GM12878 (cell line): ENCODE data around the gene FHL2. TPM values are rescaled to one million over a fixed set of nuclear protein-coding genes. Genes with fewer than 3 reads are reported as not detected.

Source experiments
- ATAC-seq: fragments of 200-7000 bp; cut with Tn5 transposase; 3 replicates; pipeline ENCODE4 v1.9.1; 2020; ENCODE audit warnings: mild to moderate bottlenecking, moderate library complexity
- BruUV-seq: library from RNA; stranded (reverse); fragments of 400-500 nt; replicated peaks from 2 replicates; lab custom pipeline; 2021; lab: Mats Ljungman, UMichigan
- CTCF ChIA-PET: fragments of 300-600 bp; sonication (Branson Sonifier 250); formaldehyde crosslinking; extraction: SDS; loops from one replicate; lab custom pipeline; 2021; ENCODE audit warnings: inconsistent platforms; lab: Yijun Ruan, JAX
- POLR2A ChIA-PET: fragments of 350-600 bp; formaldehyde crosslinking; extraction: SDS; loops from one replicate; lab custom pipeline; 2021; ENCODE audit warnings: inconsistent platforms; lab: Charles Lee
- RAD21 ChIA-PET: fragments of 300-600 bp; sonication (Branson Sonifier 250); formaldehyde crosslinking; loops from one replicate; lab custom pipeline; 2023; ENCODE audit warnings: antibody characterized with exemption; ENCODE audit not compliant: unreplicated experiment; lab: Charles Lee
- SMC1A ChIA-PET: fragments of 300-600 bp; sonication (Branson Sonifier 250); formaldehyde crosslinking; loops from one replicate; lab custom pipeline; 2023; ENCODE audit not compliant: unreplicated experiment, uncharacterized antibody; lab: Charles Lee
- DNase-seq: peaks from one replicate; pipeline ENCODE4 v3.0.0-alpha.2; 2011; ENCODE audit warnings: low read depth, low spot score
- FAIRE-seq: peaks from 3 replicates; lab custom pipeline; 2011; peaks lifted over from hg19 to GRCh38; lab: Jason Lieb, UNC
- H2AFZ ChIP-seq: 2 replicates; pipeline ENCODE4 v1.6.0; 2011; ENCODE audit warnings: low read depth, low read length, control low read depth; ENCODE audit not compliant: control insufficient read depth
- H3K27ac ChIP-seq: 2 replicates; pipeline ENCODE4 v1.5.1; 2011; ENCODE audit warnings: control low read depth; ENCODE audit not compliant: control insufficient read depth, insufficient read depth
- H3K27me3 ChIP-seq, 2 experiments: replicated peaks in 1 of 2; 2 replicates each; pipeline versions ENCODE4 v1.6.0 to v1.6.1; 2011; ENCODE audit warnings: low read length in 1 of 2; ENCODE audit not compliant: control insufficient read depth in 2 of 2, insufficient read depth in 2 of 2
- H3K36me3 ChIP-seq, 2 experiments: 2 replicates each; pipeline ENCODE4 v1.5.1; 2011; ENCODE audit warnings: low read length in 1 of 2; ENCODE audit not compliant: control insufficient read depth in 2 of 2, insufficient read depth in 2 of 2
- H3K4me1 ChIP-seq: 2 replicates; pipeline ENCODE4 v1.6.1; 2011; ENCODE audit warnings: mild to moderate bottlenecking, low read length, moderate library complexity, mixed read lengths; ENCODE audit not compliant: control insufficient read depth, insufficient read depth
- H3K4me2 ChIP-seq: 2 replicates; pipeline ENCODE4 v1.6.0; 2011; ENCODE audit warnings: control low read depth; ENCODE audit not compliant: control insufficient read depth, insufficient read depth
- H3K4me3 ChIP-seq: fragments of 200-600 bp; sonication (generic); 2 replicates; pipeline ENCODE4 v1.5.1; 2016
- H3K79me2 ChIP-seq: 2 replicates; pipeline ENCODE4 v1.6.0; 2011; ENCODE audit warnings: low read length; ENCODE audit not compliant: control insufficient read depth, insufficient read depth
- H3K9ac ChIP-seq: 2 replicates; pipeline ENCODE4 v1.8.0; 2011; ENCODE audit warnings: low read length, control low read depth, mixed read lengths; ENCODE audit not compliant: control insufficient read depth, insufficient read depth
- H3K9me3 ChIP-seq: replicated peaks from 3 replicates; pipeline ENCODE4 v1.5.1; 2011; ENCODE audit warnings: mild to moderate bottlenecking, low read length; ENCODE audit not compliant: control insufficient read depth, insufficient read depth
- H4K20me1 ChIP-seq: 2 replicates; pipeline ENCODE4 v1.6.0; 2011; ENCODE audit not compliant: control insufficient read depth, insufficient read depth
- ASH2L ChIP-seq: fragments of 300-600, 200-600 bp; sonication (generic); IDR thresholded peaks from 2 replicates; pipeline ENCODE4 v1.6.1; 2017; ENCODE audit warnings: low read depth, mild to moderate bottlenecking, borderline replicate concordance
- BMI1 ChIP-seq: fragments of 450-650 bp; IDR thresholded peaks from 2 replicates; pipeline ENCODE4 v1.6.1; 2016; ENCODE audit warnings: mild to moderate bottlenecking, moderate library complexity, borderline replicate concordance
- DPF2 ChIP-seq: fragments of 450-650 bp; IDR thresholded peaks from 2 replicates; pipeline ENCODE4 v1.6.1; 2017; ENCODE audit warnings: mild to moderate bottlenecking
- EZH2 ChIP-seq: IDR thresholded peaks from 2 replicates; pipeline ENCODE4 v1.6.1; 2012; ENCODE audit warnings: low read depth, mild to moderate bottlenecking, control low read depth, inconsistent platforms, low read length, borderline replicate concordance; ENCODE audit not compliant: control insufficient read depth
- GATAD2B ChIP-seq: fragments of 450-650 bp; conservative IDR thresholded peaks from 2 replicates; pipeline ENCODE4 v1.6.1; 2017; ENCODE audit warnings: low read depth, mild to moderate bottlenecking, moderate library complexity
- HDGF ChIP-seq: fragments of 450-650 bp; IDR thresholded peaks from 2 replicates; pipeline ENCODE4 v1.6.1; 2016; ENCODE audit warnings: antibody characterized with exemption
- JUND ChIP-seq: IDR thresholded peaks from 2 replicates; pipeline ENCODE4 v1.6.1; 2012; ENCODE audit warnings: low read depth, mild to moderate bottlenecking, low read length, improper control_type of control experiment, moderate library complexity
- KLF5 ChIP-seq: fragments of 450-650 bp; IDR thresholded peaks from 2 replicates; pipeline ENCODE4 v1.6.1; 2014; ENCODE audit warnings: mild to moderate bottlenecking; ENCODE audit not compliant: partially characterized antibody
- MTA2 ChIP-seq: fragments of 450-650 bp; IDR thresholded peaks from 2 replicates; pipeline ENCODE4 v1.6.1; 2016; ENCODE audit warnings: low read depth, mild to moderate bottlenecking, moderate library complexity
- NFYA ChIP-seq: IDR thresholded peaks from 2 replicates; pipeline ENCODE4 v1.6.1; 2011; ENCODE audit warnings: low read depth, mild to moderate bottlenecking, low read length, improper control_type of control experiment, borderline replicate concordance
- NR2C2 ChIP-seq: IDR thresholded peaks from 2 replicates; pipeline ENCODE4 v1.6.1; 2011; ENCODE audit warnings: borderline replicate concordance, low read depth; ENCODE audit not compliant: control insufficient read depth, insufficient read length
- RELB ChIP-seq: fragments of 450-650 bp; IDR thresholded peaks from 2 replicates; pipeline ENCODE4 v1.6.1; 2017; ENCODE audit warnings: low read depth, mild to moderate bottlenecking, moderate library complexity
- SREBF2 ChIP-seq: IDR thresholded peaks from 2 replicates; pipeline ENCODE4 v1.6.1; 2012; ENCODE audit warnings: mild to moderate bottlenecking, low read length
- WGBS: methylation state at CpG from one replicate; pipeline ENCODE4 v1.1.6; 2016; ENCODE audit warnings: low lambda C conversion rate; ENCODE audit not compliant: insufficient replicate concordance, insufficient coverage; ENCODE audit errors: missing lambda C conversion rate; 5-methylcytosine and 5-hydroxymethylcytosine counted together
- in situ Hi-C: fragments of 300-500 bp; cut with MboI; formaldehyde crosslinking; loops from 9 replicates; pipeline ENCODE4 v1.14.3; 2018; ENCODE audit warnings: mixed read lengths
- intact Hi-C: fragments of 100-400 bp; cut with micrococcal nuclease; formaldehyde crosslinking; loops from one replicate; pipeline ENCODE4 v1.14.2; 2022; ENCODE audit not compliant: unreplicated experiment
- polyA plus RNA-seq, 11 experiments: library from polyadenylated mRNA; depleted of rRNA in 4 of 11; unstranded in 6 of 11; stranded (reverse) in 5 of 11; fragments of >200 nt; fragmentation: Nextera tagmentation in 4 of 11; fragmentation: Illumina TruSeq in 1 of 11; extraction: Ambion mirVana in 4 of 11; extraction: Trizol in 1 of 11; gene quantifications; 1 replicate in 1 of 11; 2 replicates in 10 of 11; pipeline versions ENCODE4 v1.2.1 to v1.2.3, GENCODE V29; 2011 to 2016; ENCODE audit warnings: inconsistent platforms in 2 of 11, missing spikeins in 2 of 11, low read depth in 1 of 11
- total RNA-seq, 4 experiments: library from RNA; depleted of rRNA in 3 of 4; stranded (reverse); fragments of >200 nt in 3 of 4; fragmentation: Illumina TruSeq in 1 of 4; extraction: Trizol in 1 of 4; gene quantifications; 2 replicates each; pipeline versions ENCODE4 v1.2.1 to v1.2.3, GENCODE V29; 2013 to 2021
- TF ChIP-seq, protein P1 (sequence below): fragments of 450-650 bp; IDR thresholded peaks from 2 replicates; pipeline ENCODE4 v1.6.1; 2018; ENCODE audit warnings: borderline replicate concordance, mild to moderate bottlenecking; ENCODE audit not compliant: partially characterized antibody
- TF ChIP-seq, protein P2 (sequence below): fragments of 450-650 bp; IDR thresholded peaks from 2 replicates; pipeline ENCODE4 v1.6.1; 2016; ENCODE audit warnings: mild to moderate bottlenecking, moderate library complexity, borderline replicate concordance

The FHL2 gene
- total and polyA plus RNA-seq, 10 of the 15 experiments (the other 5 are each of a cell fraction or from before 2014, with no cell fraction given), result 2.2 to 9.9 (median 4.5) TPM

DNA sequence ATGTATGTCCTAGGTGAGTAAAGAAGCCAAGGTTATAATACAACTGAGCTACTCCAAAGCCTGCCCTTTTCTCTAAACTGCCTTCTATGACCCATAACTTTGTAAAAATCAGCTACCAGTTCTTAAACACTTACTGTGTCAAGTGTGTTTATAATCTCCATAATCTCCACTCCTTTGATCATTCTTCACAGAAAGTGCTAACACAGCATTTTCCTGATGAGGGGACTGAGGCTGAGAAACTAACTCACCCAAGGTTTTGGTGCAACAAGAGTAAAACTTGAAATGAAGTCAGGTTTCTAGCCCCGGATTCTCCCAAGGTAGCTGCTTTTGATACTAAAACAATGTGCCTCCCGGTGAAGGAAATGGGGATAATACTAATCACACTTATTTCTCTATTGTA lies 63.4 kb downstream of the FHL2 start (continued):
- TF ChIP-seq, protein P1, sequence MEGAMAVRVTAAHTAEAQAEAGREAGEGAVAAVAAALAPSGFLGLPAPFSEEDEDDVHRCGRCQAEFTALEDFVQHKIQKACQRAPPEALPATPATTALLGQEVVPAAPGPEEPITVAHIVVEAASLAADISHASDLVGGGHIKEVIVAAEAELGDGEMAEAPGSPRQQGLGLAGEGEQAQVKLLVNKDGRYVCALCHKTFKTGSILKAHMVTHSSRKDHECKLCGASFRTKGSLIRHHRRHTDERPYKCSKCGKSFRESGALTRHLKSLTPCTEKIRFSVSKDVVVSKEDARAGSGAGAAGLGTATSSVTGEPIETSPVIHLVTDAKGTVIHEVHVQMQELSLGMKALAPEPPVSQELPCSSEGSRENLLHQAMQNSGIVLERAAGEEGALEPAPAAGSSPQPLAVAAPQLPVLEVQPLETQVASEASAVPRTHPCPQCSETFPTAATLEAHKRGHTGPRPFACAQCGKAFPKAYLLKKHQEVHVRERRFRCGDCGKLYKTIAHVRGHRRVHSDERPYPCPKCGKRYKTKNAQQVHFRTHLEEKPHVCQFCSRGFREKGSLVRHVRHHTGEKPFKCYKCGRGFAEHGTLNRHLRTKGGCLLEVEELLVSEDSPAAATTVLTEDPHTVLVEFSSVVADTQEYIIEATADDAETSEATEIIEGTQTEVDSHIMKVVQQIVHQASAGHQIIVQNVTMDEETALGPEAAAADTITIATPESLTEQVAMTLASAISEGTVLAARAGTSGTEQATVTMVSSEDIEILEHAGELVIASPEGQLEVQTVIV, result no peak
- TF ChIP-seq, protein P2, sequence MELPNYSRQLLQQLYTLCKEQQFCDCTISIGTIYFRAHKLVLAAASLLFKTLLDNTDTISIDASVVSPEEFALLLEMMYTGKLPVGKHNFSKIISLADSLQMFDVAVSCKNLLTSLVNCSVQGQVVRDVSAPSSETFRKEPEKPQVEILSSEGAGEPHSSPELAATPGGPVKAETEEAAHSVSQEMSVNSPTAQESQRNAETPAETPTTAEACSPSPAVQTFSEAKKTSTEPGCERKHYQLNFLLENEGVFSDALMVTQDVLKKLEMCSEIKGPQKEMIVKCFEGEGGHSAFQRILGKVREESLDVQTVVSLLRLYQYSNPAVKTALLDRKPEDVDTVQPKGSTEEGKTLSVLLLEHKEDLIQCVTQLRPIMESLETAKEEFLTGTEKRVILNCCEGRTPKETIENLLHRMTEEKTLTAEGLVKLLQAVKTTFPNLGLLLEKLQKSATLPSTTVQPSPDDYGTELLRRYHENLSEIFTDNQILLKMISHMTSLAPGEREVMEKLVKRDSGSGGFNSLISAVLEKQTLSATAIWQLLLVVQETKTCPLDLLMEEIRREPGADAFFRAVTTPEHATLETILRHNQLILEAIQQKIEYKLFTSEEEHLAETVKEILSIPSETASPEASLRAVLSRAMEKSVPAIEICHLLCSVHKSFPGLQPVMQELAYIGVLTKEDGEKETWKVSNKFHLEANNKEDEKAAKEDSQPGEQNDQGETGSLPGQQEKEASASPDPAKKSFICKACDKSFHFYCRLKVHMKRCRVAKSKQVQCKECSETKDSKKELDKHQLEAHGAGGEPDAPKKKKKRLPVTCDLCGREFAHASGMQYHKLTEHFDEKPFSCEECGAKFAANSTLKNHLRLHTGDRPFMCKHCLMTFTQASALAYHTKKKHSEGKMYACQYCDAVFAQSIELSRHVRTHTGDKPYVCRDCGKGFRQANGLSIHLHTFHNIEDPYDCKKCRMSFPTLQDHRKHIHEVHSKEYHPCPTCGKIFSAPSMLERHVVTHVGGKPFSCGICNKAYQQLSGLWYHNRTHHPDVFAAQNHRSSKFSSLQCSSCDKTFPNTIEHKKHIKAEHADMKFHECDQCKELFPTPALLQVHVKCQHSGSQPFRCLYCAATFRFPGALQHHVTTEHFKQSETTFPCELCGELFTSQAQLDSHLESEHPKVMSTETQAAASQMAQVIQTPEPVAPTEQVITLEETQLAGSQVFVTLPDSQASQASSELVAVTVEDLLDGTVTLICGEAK, result no peak

DNA sequence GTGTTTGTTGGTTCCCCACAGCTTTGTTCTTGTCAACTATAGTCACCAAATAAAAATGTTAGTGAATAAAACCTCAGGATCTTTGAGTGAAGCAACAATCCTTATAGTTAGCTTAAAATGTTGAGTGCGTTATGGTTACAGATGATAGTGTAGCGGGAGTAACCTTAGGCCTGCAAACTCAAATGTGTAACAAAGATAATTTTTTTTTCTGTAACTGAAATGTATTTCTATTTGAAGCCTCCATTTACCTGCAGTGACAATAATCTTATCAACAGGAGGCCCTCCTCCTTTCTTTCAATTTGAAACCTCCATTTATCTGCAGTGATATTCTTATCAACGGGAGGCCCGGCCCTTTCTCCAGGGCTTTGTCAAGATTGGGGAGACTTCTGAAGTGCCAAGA lies 64.6 kb downstream of the FHL2 start:
- Histone ChIP-seq H3K9me3 (no peaks in the 10 kb centered on the region), H3K4me2 (no peak overlapping the region), H3K79me2 (peaks cover 46% of the 10 kb centered on the region), H2AFZ (no peak overlapping the region), H3K9ac (no peak overlapping the region), H3K36me3 (no peaks in the 10 kb centered on the region), H3K27me3 (no peaks in the 10 kb centered on the region), H3K27ac (no peak overlapping the region), H3K4me3 (no peak overlapping the region), H4K20me1 (no peaks in the 10 kb centered on the region), H3K4me1 (peaks cover 7% of the 10 kb centered on the region)
- intact Hi-C loops, result loop anchor here (10.0 kb wide), 1 partner anchor 411 kb away; the partner anchor contains the start of gene NCK2
- BruUV-seq, result no TSS peak
- WGBS, result 98% methylated on average over 4 of the region's 4 CpGs
- POLR2A ChIA-PET, result no interaction called here
- DNase-seq (no peak), FAIRE-seq (no peak), ATAC-seq (no peak)
- SMC1A ChIA-PET, result no interaction called here
- RAD21 ChIA-PET, result no interaction called here
- CTCF ChIA-PET, result interaction anchor here (1.1 kb wide), 1 partner anchor 10 kb away, joined by 3 read pairs; no protein-coding TSS in a partner anchor
- in situ Hi-C loops, result no loop called here
- TF ChIP-seq MTA2 (no peak), HDGF (no peak), EZH2 (no peak), RELB (no peak), NFYA (no peak), NR2C2 (no peak), GATAD2B (no peak), DPF2 (no peak), JUND (no peak), SREBF2 (no peak), BMI1 (no peak), ASH2L (no peak), KLF5 (no peak)
